Fibroblast of lung (primary cell): Measurements from ENCODE around the gene DCAF6. TPM values are rescaled to one million over a fixed set of nuclear protein-coding genes. Genes with fewer than 3 reads are reported as not detected.

Experiments used
- DNase-seq, 2 donors: peaks; one replicate each; pipeline versions ENCODE4 v3.0.0 to v3.0.0-alpha.2; 2010; ENCODE audit warnings: low read depth in 2 of 2
- H2AFZ ChIP-seq: 2 replicates; pipeline ENCODE4 v1.5.1; 2012; ENCODE audit warnings: low read length, control low read depth, inconsistent platforms
- H3K27ac ChIP-seq: 2 replicates; pipeline ENCODE4 v1.5.1; 2011; ENCODE audit warnings: low read length, control low read depth; ENCODE audit not compliant: insufficient read depth
- H3K27me3 ChIP-seq: 2 replicates; pipeline ENCODE4 v1.5.1; 2011; ENCODE audit warnings: mild to moderate bottlenecking, low read length; ENCODE audit not compliant: control insufficient read depth, insufficient read depth
- H3K36me3 ChIP-seq: 2 replicates; pipeline ENCODE4 v1.5.1; 2011; ENCODE audit warnings: low read length; ENCODE audit not compliant: control insufficient read depth, insufficient read depth
- H3K4me1 ChIP-seq: 2 replicates; pipeline ENCODE4 v1.5.1; 2011; ENCODE audit warnings: low read length; ENCODE audit not compliant: control insufficient read depth, insufficient read depth; ENCODE audit errors: extremely low read depth
- H3K4me2 ChIP-seq: 2 replicates; pipeline ENCODE4 v1.5.1; 2011; ENCODE audit warnings: low read length, control low read depth; ENCODE audit not compliant: insufficient read depth; ENCODE audit errors: extremely low read depth
- H3K4me3 ChIP-seq, 4 experiments: fragments of 200-600 bp in 1 of 4; sonication (generic) in 1 of 4; replicated peaks in 1 of 4; 2 replicates each; pipeline ENCODE4 v1.5.1; 2011 to 2016; ENCODE audit warnings: low read length in 4 of 4, low read depth in 3 of 4, mild to moderate bottlenecking in 3 of 4, control low read depth in 2 of 4, inconsistent platforms in 1 of 4, mixed read lengths in 1 of 4; ENCODE audit not compliant: insufficient read depth in 1 of 4; ENCODE audit errors: control extremely low read depth in 1 of 4
- H3K79me2 ChIP-seq: 2 replicates; pipeline ENCODE4 v1.5.1; 2012; ENCODE audit warnings: mild to moderate bottlenecking, low read length, inconsistent platforms; ENCODE audit not compliant: control insufficient read depth, insufficient read depth
- H3K9ac ChIP-seq: 2 replicates; pipeline ENCODE4 v1.5.1; 2011; ENCODE audit warnings: mild to moderate bottlenecking, low read length, control low read depth; ENCODE audit not compliant: insufficient read depth
- H3K9me3 ChIP-seq: 2 replicates; pipeline ENCODE4 v1.5.1; 2012; ENCODE audit warnings: low read depth, low read length; ENCODE audit not compliant: control insufficient read depth, insufficient read depth
- H4K20me1 ChIP-seq: 2 replicates; pipeline ENCODE4 v1.5.1; 2011; ENCODE audit warnings: low read length; ENCODE audit not compliant: control insufficient read depth, insufficient read depth; ENCODE audit errors: extremely low read depth
- CTCF ChIP-seq, 2 donors: IDR thresholded peaks in 1 of 2; conservative IDR thresholded peaks in 1 of 2; 1 replicate in 1 of 2; 2 replicates in 1 of 2; pipeline ENCODE4 v1.5.1; 2011 to 2012; ENCODE audit warnings: low read length in 2 of 2, control low read depth in 1 of 2, inconsistent platforms in 1 of 2, low read depth in 1 of 2, mild to moderate bottlenecking in 1 of 2
- EZH2 ChIP-seq: IDR thresholded peaks from 2 replicates; pipeline ENCODE4 v1.5.1; 2012; ENCODE audit warnings: low read length, control low read depth, mild to moderate bottlenecking; ENCODE audit errors: missing control alignments
- polyA plus RNA-seq, 2 donors: library from polyadenylated mRNA; depleted of rRNA in 1 of 2; stranded (reverse) in 1 of 2; unstranded in 1 of 2; fragments of >200 nt; gene quantifications; 2 replicates each; pipeline ENCODE4 v1.2.1, GENCODE V29; 2011 to 2012; ENCODE audit warnings: missing spikeins in 1 of 2
- total RNA-seq: library from RNA; depleted of rRNA; stranded (reverse); fragments of >200 nt; gene quantifications from 2 replicates; pipeline ENCODE4 v1.2.1, GENCODE V29; 2014

Gene DCAF6
- total and polyA plus RNA-seq, 2 donors (not counting 1 experiment from before 2014, with no cell fraction given) = 64.4 to 143 TPM

GRCh38 chr1:168005529-168005928, 69.0 kb downstream of the DCAF6 start:
- Histone ChIP-seq H3K4me3 (no peak overlapping the region), H3K27ac (no peak overlapping the region), H3K9ac (no peak overlapping the region), H3K9me3 (no peaks in the 10 kb centered on the region), H3K27me3 (no peaks in the 10 kb centered on the region), H4K20me1 (no peaks in the 10 kb centered on the region), H3K4me2 (no peak overlapping the region), H3K79me2 (no peaks in the 10 kb centered on the region), H3K4me1 (no peaks in the 10 kb centered on the region), H3K36me3 (peaks cover 8% of the 10 kb centered on the region), H2AFZ (no peak overlapping the region)
- TF ChIP-seq EZH2 (no peak), CTCF (conservative IDR thresholded peaks at IDR 0.05 in 1 of 2, IDR thresholded peaks at IDR 0.05 in 1 of 2; ENCODE audit: low read depth in 1 of 2, low read length in 2 of 2) (no peak)
- no peak for DNase-seq

GRCh38 chr1:168007691-168008090, 71.2 kb downstream of the DCAF6 start:
- TF ChIP-seq EZH2 (no peak), CTCF (conservative IDR thresholded peaks at IDR 0.05 in 1 of 2, IDR thresholded peaks at IDR 0.05 in 1 of 2; ENCODE audit: low read depth in 1 of 2, low read length in 2 of 2) (no peak)
- Histone ChIP-seq H3K27ac (no peak overlapping the region), H2AFZ (no peak overlapping the region), H3K27me3 (no peaks in the 10 kb centered on the region), H3K4me1 (no peaks in the 10 kb centered on the region), H3K79me2 (no peaks in the 10 kb centered on the region), H3K9ac (no peak overlapping the region), H3K4me3 (no peak overlapping the region), H3K4me2 (no peak overlapping the region), H4K20me1 (no peaks in the 10 kb centered on the region), H3K36me3 (peaks cover 8% of the 10 kb centered on the region), H3K9me3 (no peaks in the 10 kb centered on the region)
- DNase-seq = no peak

DNA sequence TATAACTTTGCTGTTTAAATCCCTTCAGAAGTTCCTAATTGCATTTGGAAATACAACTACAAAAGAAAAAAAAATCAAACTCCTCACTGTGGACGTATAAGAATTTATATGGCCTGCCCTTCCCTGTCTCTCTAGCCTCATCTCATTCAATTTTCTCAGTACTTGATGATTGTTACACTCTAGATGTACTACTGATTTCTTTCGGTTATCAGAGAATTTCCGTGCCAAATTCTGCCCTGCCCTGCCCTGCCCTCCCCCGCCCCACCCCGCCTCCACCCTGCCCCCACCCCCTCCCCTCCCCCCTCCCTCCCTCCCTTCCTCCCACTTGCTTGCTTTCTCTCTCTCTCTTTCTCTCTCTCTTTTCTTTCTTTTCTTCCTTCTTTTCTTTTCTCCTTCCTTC, 72.1 kb downstream of the DCAF6 start:
- H3K4me1 ChIP-seq = no peaks in the 10 kb centered on the region
- no peaks in the 10 kb centered on the region for H3K79me2 ChIP-seq
- H2AFZ ChIP-seq = no peak overlapping the region
- no peak for DNase-seq
- H3K9me3 ChIP-seq = no peaks in the 10 kb centered on the region
- no peak overlapping the region for H3K27ac ChIP-seq
- no peaks in the 10 kb centered on the region for H4K20me1 ChIP-seq
- peaks cover 8% of the 10 kb centered on the region for H3K36me3 ChIP-seq
- no peak overlapping the region for H3K4me2 ChIP-seq
- no peaks in the 10 kb centered on the region for H3K27me3 ChIP-seq
- TF ChIP-seq EZH2 (no peak), CTCF (conservative IDR thresholded peaks at IDR 0.05 in 1 of 2, IDR thresholded peaks at IDR 0.05 in 1 of 2; ENCODE audit: low read depth in 1 of 2, low read length in 2 of 2) (no peak)
- no peak overlapping the region for H3K9ac ChIP-seq
- no peak overlapping the region for H3K4me3 ChIP-seq
